ENCODE data around the gene ZNF827. TPM values are rescaled to one million over a fixed set of nuclear protein-coding genes. Genes with fewer than 3 reads are reported as not detected.

The ZNF827 gene
- total and polyA plus RNA-seq, 2 of the 8 experiments (the other 6 are each of a cell fraction or from before 2014, with no cell fraction given), result 25.3 to 26.2 TPM

DNA sequence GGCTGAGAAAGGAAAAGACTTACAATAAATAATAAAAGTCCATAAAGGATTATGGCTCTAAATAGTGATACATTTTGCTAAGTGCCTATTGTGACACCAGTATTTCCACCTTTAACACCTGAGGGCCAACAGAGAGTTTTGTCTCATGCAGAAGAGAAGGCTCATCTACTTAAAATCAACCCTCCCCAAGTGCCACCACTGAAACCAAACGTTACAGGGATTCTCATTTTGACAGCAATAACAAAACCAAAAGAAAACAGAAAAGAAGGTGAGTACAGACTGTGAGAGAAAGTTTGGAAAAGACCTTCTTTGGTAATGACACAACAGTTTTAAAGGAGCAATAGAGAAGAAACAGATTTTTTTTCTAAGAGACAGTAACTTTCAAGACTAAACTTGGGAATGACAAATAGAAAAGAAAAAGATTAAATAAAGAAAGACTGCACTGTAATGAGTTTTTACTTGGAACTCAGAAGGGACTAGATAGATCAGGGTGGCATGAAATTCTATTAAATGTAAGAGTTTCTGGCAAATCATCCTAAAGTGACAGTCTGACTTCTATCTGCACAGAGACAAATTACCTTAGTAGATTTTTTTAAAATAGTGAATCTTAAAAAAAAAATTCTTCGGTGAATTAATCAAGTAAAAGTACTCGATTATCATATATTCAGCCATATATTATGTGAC lies 109.7 kb downstream of the ZNF827 start:
- no peak overlapping the region for H2BK15ac ChIP-seq (ENCODE audit: low read length)
- no peak overlapping the region for H4K8ac ChIP-seq (ENCODE audit: extremely low read depth, insufficient read depth, low read length)
- H3K56ac ChIP-seq (replicated peaks; ENCODE audit: insufficient read length, low read depth, low read length), result no peak overlapping the region
- DNase-seq (ENCODE audit: low read depth in 1 of 2, low spot score in 2 of 2) (no peak), FAIRE-seq (no peak)
- H3K9me3 ChIP-seq (ENCODE audit: insufficient read depth in 2 of 2, low read depth in 1 of 2, low read length in 1 of 2), result peaks cover 0 to 2% of the 10 kb centered on the region in 2 experiments; a peak in 1 of 4 replicates
- H3K79me1 ChIP-seq (ENCODE audit: low read depth, low read length), result no peaks in the 10 kb centered on the region
- H2AFZ ChIP-seq (ENCODE audit: low read length), result no peak overlapping the region
- no peak overlapping the region for H3K4ac ChIP-seq (replicated peaks; ENCODE audit: insufficient read length, low read depth, low read length)
- H2BK5ac ChIP-seq (ENCODE audit: low read depth, low read length), result no peak overlapping the region
- no peaks in the 10 kb centered on the region for H3K23me2 ChIP-seq (ENCODE audit: low read depth, low read length)
- H3K27me3 ChIP-seq (replicated peaks in 1 of 4; ENCODE audit: control insufficient read depth in 3 of 4, extremely low read depth in 1 of 4, insufficient read depth in 3 of 4, low read length in 3 of 4), result no peaks in the 10 kb centered on the region
- peaks cover 0 to 3% (median 1%) of the 10 kb centered on the region in 4 experiments; a peak in 1 of 8 replicates for H3K36me3 ChIP-seq (ENCODE audit: control insufficient read depth in 2 of 4, insufficient read depth in 4 of 4, low read length in 3 of 4)
- no peak overlapping the region for H3K23ac ChIP-seq (ENCODE audit: insufficient read length)
- no peak overlapping the region for H2BK120ac ChIP-seq (replicated peaks; ENCODE audit: low read depth, low read length)
- 78% methylated on average over 3 of the region's 3 CpGs; no CpG with 5 or more reads in 1 of the 2 experiments for WGBS, 2 experiments (ENCODE audit: extremely low coverage in 1 of 2, insufficient coverage in 1 of 2, insufficient read length in 1 of 2, insufficient replicate concordance in 2 of 2, low coverage in 1 of 2, low lambda C conversion rate in 2 of 2, missing lambda C conversion rate in 1 of 2)
- H4K5ac ChIP-seq (ENCODE audit: insufficient read length, low read depth, low read length), result no peak overlapping the region
- no peak overlapping the region for H2BK12ac ChIP-seq (ENCODE audit: low read depth, low read length)
- no peaks in the 10 kb centered on the region for H3K79me2 ChIP-seq (ENCODE audit: control insufficient read depth in 1 of 2, insufficient read depth in 2 of 2, low read length in 2 of 2)
- no peaks in the 10 kb centered on the region for H4K20me1 ChIP-seq (replicated peaks in 1 of 2; ENCODE audit: control insufficient read depth in 1 of 2, insufficient read depth in 2 of 2, low read length in 2 of 2)
- no peak overlapping the region for H3K9ac ChIP-seq (replicated peaks in 1 of 4; ENCODE audit: extremely low read depth in 1 of 4, low read depth in 3 of 4, low read length in 3 of 4)
- POLR2A ChIA-PET (ENCODE audit: partially characterized antibody), result interaction anchor here (0.6 kb wide), 1 partner anchor 14 kb away, joined by 4 read pairs; no protein-coding TSS in a partner anchor
- H3K18ac ChIP-seq (ENCODE audit: extremely low read depth, low read length), result no peak overlapping the region
- CTCF ChIA-PET (ENCODE audit: partially characterized antibody), result interaction anchor here (0.6 kb wide), 1 partner anchor 16 kb away, joined by 3 read pairs; no protein-coding TSS in a partner anchor
- no peak overlapping the region for H3K27ac ChIP-seq (ENCODE audit: low read depth, low read length)
- no peak overlapping the region for H2BK20ac ChIP-seq (ENCODE audit: low read length)
- no peak overlapping the region for H3K4me3 ChIP-seq (ENCODE audit: extremely low read depth in 1 of 4, insufficient read depth in 2 of 4, low read depth in 3 of 4, low read length in 4 of 4)
- no peak overlapping the region for H4K91ac ChIP-seq (replicated peaks; ENCODE audit: insufficient read length, low read length)
- peaks cover 0 to 10% (median 4%) of the 10 kb centered on the region in 4 experiments; a peak in 5 of 7 replicates for H3K4me1 ChIP-seq (replicated peaks in 1 of 4; ENCODE audit: control insufficient read depth in 3 of 4, insufficient read depth in 4 of 4, low read length in 3 of 4)
- H3K4me2 ChIP-seq (ENCODE audit: insufficient read depth in 1 of 2, low read depth in 2 of 2, low read length in 2 of 2), result no peak overlapping the region
- H3K14ac ChIP-seq (ENCODE audit: insufficient read length), result no peak overlapping the region
- H2AK5ac ChIP-seq (ENCODE audit: low read depth, low read length), result no peak overlapping the region
- no peak for TF ChIP-seq SP1 (IDR thresholded peaks at IDR 0.05; ENCODE audit: low read depth, low read length)
- TF ChIP-seq TEAD4 (IDR thresholded peaks at IDR 0.05; ENCODE audit: low read depth, low read length), result no peak
- TF ChIP-seq SRF (IDR thresholded peaks at IDR 0.05; ENCODE audit: low read depth, low read length), result no peak
- TF ChIP-seq RNF2 (IDR thresholded peaks at IDR 0.05; ENCODE audit: borderline replicate concordance, low read depth, low read length, missing control alignments, poor library complexity, severe bottlenecking), result no peak
- TF ChIP-seq JUND (IDR thresholded peaks at IDR 0.05; ENCODE audit: low read length), result no peak
- no peak for TF ChIP-seq POLR2A (IDR thresholded peaks at IDR 0.05; ENCODE audit: control extremely low read depth in 1 of 2, low read depth in 2 of 2, low read length in 2 of 2)
- no peak for TF ChIP-seq HDAC6 (IDR thresholded peaks at IDR 0.05; ENCODE audit: low read depth, low read length)
- TF ChIP-seq, protein P1, sequence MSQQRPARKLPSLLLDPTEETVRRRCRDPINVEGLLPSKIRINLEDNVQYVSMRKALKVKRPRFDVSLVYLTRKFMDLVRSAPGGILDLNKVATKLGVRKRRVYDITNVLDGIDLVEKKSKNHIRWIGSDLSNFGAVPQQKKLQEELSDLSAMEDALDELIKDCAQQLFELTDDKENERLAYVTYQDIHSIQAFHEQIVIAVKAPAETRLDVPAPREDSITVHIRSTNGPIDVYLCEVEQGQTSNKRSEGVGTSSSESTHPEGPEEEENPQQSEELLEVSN (IDR thresholded peaks at IDR 0.05), result no peak
- TF ChIP-seq, protein P2, sequence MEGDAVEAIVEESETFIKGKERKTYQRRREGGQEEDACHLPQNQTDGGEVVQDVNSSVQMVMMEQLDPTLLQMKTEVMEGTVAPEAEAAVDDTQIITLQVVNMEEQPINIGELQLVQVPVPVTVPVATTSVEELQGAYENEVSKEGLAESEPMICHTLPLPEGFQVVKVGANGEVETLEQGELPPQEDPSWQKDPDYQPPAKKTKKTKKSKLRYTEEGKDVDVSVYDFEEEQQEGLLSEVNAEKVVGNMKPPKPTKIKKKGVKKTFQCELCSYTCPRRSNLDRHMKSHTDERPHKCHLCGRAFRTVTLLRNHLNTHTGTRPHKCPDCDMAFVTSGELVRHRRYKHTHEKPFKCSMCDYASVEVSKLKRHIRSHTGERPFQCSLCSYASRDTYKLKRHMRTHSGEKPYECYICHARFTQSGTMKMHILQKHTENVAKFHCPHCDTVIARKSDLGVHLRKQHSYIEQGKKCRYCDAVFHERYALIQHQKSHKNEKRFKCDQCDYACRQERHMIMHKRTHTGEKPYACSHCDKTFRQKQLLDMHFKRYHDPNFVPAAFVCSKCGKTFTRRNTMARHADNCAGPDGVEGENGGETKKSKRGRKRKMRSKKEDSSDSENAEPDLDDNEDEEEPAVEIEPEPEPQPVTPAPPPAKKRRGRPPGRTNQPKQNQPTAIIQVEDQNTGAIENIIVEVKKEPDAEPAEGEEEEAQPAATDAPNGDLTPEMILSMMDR (IDR thresholded peaks at IDR 0.05; ENCODE audit: control extremely low read depth in 1 of 3, insufficient read depth in 1 of 3, low read depth in 1 of 3, low read length in 3 of 3), result no peak
- TF ChIP-seq RFX5 (IDR thresholded peaks at IDR 0.05; ENCODE audit: borderline replicate concordance, low read depth, low read length), result no peak

Measured in H1 (cell line).